ENCODE measurements around the gene PRPF40B. TPM values are rescaled to one million over a fixed set of nuclear protein-coding genes. Genes with fewer than 3 reads are reported as not detected.

The PRPF40B gene
- polyA plus RNA-seq, 1 experiment, result 15.0 TPM

DNA sequence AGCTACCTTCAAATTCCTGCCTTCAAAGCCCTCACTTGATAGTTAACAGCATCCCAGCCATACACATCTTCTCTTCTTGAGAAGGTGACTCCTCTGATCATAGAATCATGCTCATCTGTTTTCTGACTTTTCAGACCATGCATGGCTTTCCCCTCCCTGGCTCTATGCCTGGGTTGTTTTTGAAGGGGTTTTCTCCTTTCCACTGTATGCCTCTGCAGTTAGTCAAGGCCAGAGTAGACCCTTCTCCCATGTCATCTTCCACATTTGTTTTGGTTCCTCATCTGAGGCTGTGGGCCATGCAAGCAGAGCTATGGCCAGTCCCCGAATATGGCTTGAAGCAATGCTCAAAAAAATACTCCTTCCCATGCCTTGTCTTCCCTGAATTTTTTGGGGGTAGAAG is 41.2 kb upstream of the PRPF40B start:
- no peak for DNase-seq (ENCODE audit: low read depth)
- ChIA-PET POLR2A (no interaction called here), CTCF (interaction anchor here (0.6 to 3.8 kb wide), 6 partner anchors 11 to 282 kb away, joined by 3 to 49 read pairs (median 10); no protein-coding TSS in a partner anchor)

DNA sequence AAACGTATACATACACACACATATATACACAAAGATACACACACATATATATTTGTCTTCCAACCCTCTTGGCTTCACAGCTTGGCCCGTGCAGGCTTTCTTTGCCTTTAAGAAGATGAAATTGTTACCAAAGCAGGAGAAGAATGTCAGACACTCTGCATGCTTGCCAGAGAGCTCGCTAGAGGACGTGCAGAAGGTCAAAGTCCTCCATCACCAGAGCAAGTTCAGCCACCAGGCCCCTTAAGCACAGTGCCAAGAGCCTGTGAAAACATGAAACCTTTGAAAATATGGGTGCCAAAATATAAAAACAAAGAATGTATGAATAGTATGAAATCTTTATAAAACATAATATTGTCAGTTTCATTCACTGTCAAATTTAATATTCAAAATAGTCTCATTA is 40.5 kb upstream of the PRPF40B start:
- ChIA-PET CTCF (interaction anchor here (1.0 to 3.8 kb wide), 6 partner anchors 15 to 251 kb away, joined by 3 to 49 read pairs (median 4); partner anchors contain the start of gene MCRS1), POLR2A (no interaction called here)
- DNase-seq (ENCODE audit: low read depth), result no peak

More for the DNA sequence above, 41.2 kb upstream of the PRPF40B start:
- no peak overlapping the region for H3K4me3 ChIP-seq (ENCODE audit: low read depth, low read length)
- TF ChIP-seq, protein P1, sequence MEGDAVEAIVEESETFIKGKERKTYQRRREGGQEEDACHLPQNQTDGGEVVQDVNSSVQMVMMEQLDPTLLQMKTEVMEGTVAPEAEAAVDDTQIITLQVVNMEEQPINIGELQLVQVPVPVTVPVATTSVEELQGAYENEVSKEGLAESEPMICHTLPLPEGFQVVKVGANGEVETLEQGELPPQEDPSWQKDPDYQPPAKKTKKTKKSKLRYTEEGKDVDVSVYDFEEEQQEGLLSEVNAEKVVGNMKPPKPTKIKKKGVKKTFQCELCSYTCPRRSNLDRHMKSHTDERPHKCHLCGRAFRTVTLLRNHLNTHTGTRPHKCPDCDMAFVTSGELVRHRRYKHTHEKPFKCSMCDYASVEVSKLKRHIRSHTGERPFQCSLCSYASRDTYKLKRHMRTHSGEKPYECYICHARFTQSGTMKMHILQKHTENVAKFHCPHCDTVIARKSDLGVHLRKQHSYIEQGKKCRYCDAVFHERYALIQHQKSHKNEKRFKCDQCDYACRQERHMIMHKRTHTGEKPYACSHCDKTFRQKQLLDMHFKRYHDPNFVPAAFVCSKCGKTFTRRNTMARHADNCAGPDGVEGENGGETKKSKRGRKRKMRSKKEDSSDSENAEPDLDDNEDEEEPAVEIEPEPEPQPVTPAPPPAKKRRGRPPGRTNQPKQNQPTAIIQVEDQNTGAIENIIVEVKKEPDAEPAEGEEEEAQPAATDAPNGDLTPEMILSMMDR (IDR thresholded peaks at IDR 0.05; ENCODE audit: insufficient read depth, low read depth, low read length), result no peak
- no peaks in the 10 kb centered on the region for H3K27me3 ChIP-seq (ENCODE audit: control insufficient read depth, insufficient read depth, low read length)
- peaks cover 7% of the 10 kb centered on the region for H3K36me3 ChIP-seq (ENCODE audit: control insufficient read depth, insufficient read depth, low read length)

DNA sequence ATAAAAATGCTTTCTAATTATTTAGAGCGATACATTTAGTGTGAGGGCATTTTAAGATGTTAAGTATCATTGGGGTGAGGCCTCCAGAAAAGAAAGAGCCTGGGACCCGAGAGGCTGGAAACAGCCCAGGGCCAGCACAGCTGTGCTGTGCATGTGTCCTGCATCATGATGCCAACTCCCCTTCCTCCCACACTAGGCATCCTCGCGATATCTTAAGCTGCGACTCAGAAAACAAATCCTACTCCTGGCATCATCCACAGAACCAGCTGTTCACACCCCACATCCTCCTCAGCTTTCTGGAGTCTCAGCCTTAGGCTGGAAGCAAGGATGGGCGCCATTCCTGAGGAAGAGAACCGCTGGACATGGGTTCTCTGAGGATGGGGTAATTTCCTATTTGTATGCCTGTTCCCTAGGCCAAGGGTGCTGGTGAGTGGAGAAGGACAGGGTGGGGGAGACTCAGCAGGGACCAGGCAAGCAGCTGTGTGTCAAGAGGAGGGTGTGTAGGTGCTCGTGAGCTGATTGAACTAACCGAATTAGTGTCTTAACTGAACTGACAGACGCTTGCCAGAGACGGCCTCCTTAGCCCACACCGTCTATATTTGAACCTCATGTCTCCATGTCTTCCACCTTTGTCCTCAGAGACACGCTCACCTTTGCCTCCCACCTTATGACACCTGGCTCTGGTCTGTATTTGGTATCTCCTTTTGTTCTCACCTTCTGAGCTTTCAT is 39.8 kb upstream of the PRPF40B start:
- H3K27me3 ChIP-seq (ENCODE audit: control insufficient read depth, insufficient read depth, low read length), result no peaks in the 10 kb centered on the region
- H3K4me3 ChIP-seq (ENCODE audit: low read depth, low read length), result no peak overlapping the region
- POLR2A ChIA-PET, result no interaction called here
- CTCF ChIA-PET, result interaction anchor here (1.0 to 3.8 kb wide), 7 partner anchors 14 to 295 kb away, joined by 3 to 49 read pairs (median 5); partner anchors contain the start of gene MCRS1
- DNase-seq (ENCODE audit: low read depth), result no peak
- H3K36me3 ChIP-seq (ENCODE audit: control insufficient read depth, insufficient read depth, low read length), result peaks cover 7% of the 10 kb centered on the region
- TF ChIP-seq, protein P1 (IDR thresholded peaks at IDR 0.05; ENCODE audit: insufficient read depth, low read depth, low read length), result no peak

More for the DNA sequence above, 40.5 kb upstream of the PRPF40B start:
- H3K4me3 ChIP-seq (ENCODE audit: low read depth, low read length), result no peak overlapping the region
- H3K27me3 ChIP-seq (ENCODE audit: control insufficient read depth, insufficient read depth, low read length), result no peaks in the 10 kb centered on the region
- TF ChIP-seq, protein P1 (IDR thresholded peaks at IDR 0.05; ENCODE audit: insufficient read depth, low read depth, low read length), result no peak
- peaks cover 7% of the 10 kb centered on the region for H3K36me3 ChIP-seq (ENCODE audit: control insufficient read depth, insufficient read depth, low read length)

DNA sequence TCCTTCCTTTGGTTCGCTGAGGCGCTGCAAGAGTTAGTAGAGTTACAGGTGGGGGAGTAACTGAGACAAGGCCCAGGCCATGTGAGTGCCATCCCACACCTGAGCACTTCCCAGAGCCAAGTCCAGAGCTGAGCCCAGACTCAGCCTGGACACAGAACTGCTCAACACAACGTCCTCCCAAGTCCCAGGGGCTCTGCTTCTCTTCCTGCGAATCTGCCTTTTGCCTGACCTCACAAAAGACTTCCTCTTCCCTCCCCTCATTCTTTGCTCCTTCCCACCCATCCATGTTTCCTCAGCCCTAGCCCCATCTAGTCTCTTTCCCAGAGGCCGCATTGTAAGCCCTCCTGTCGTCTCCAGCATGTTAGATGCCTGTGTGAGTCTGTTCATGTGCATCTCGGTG is 38.8 kb upstream of the PRPF40B start:
- DNase-seq (ENCODE audit: low read depth), result no peak
- H3K36me3 ChIP-seq (ENCODE audit: control insufficient read depth, insufficient read depth, low read length), result peaks cover 7% of the 10 kb centered on the region
- TF ChIP-seq, protein P1 (IDR thresholded peaks at IDR 0.05; ENCODE audit: insufficient read depth, low read depth, low read length), result no peak
- no peak overlapping the region for H3K4me3 ChIP-seq (ENCODE audit: low read depth, low read length)
- ChIA-PET CTCF (interaction anchor here (1.1 to 2.7 kb wide), 4 partner anchors 13 to 296 kb away, joined by 3 to 18 read pairs (median 4); no protein-coding TSS in a partner anchor), POLR2A (no interaction called here)
- H3K27me3 ChIP-seq (ENCODE audit: control insufficient read depth, insufficient read depth, low read length), result no peaks in the 10 kb centered on the region

All from BJ (cell line).